Fibroblast of pulmonary artery (primary cell): ENCODE data around the gene DUOXA2.

ENCODE experiments used
- DNase-seq: peaks from one replicate; pipeline ENCODE4 v3.0.0-alpha.2; 2010; ENCODE audit warnings: low read depth
- H3K4me3 ChIP-seq: replicated peaks from 2 replicates; pipeline ENCODE4 v1.5.1; 2011; ENCODE audit warnings: low read depth, mild to moderate bottlenecking, control low read depth, low read length, moderate library complexity
- CTCF ChIP-seq: IDR thresholded peaks from 2 replicates; pipeline ENCODE4 v1.5.1; 2011; ENCODE audit warnings: mild to moderate bottlenecking, control low read depth, low read length, inconsistent platforms; ENCODE audit errors: missing control alignments

The DUOXA2 gene

DNA sequence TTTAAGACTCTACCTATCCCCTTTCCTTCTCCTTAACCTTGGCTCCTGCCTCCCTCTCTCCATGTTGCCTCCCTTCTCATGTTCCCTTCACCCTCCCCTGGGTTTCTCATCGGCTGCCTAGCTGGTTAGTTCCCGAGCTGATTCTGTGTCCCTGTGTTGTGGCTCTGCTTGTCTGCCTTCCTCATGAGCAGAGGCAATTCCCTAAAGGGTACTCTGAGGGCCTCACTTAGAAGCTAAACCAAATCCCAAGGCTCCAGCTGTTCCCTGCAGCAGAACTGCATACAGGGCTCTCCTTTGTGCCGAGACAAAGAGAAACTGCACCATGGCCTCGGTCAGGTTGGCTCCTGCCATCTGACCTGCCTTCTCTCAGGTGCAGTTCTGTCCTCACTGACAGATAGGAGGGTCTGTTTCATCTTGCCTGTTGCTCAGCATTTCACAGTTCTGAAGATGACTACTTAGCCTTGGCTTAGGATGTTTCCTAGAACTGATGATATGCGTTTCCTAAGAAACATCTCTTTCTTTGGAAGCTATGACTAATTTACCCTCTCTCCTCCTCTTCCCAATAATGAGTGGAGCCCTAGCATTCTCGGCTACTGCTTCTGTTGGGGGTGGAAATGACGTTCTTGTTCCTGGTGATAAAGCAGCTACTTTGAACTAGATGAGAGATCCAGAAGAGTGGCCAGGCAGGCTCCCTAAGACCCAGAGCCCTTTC is 42.8 kb downstream of the DUOXA2 start:
- DNase-seq = peak; percentile 83
- H3K4me3 ChIP-seq = no peak overlapping the region
- no peak for TF ChIP-seq CTCF

DNA sequence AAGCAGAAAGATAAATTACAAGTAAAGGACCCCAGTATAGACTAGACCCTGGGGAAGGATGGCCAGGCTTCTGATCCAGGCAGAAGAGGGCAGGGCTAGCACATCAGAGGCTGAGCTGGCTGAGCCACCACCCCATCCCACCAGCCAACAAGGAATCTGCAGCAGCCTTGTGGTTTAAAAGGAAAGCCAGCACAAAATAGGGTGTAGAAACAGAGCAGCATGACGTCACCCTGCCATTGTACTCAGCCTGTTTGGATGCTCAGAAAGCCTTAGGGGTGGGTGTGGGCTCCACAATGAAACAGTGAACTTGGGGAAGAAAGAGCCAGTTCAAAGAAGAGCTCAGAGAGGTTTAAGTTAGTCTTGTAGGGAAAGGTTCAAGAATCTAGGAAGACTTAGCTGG is 43.8 kb downstream of the DUOXA2 start:
- TF ChIP-seq CTCF = no peak
- no peak overlapping the region for H3K4me3 ChIP-seq
- DNase-seq = peak; percentile 85

- no peak for TF ChIP-seq CTCF
- no peak for DNase-seq
- H3K4me3 ChIP-seq = no peak overlapping the region
Observed at GRCh38 chr15:45161666-45162065, 47.5 kb downstream of the DUOXA2 start.

DNA sequence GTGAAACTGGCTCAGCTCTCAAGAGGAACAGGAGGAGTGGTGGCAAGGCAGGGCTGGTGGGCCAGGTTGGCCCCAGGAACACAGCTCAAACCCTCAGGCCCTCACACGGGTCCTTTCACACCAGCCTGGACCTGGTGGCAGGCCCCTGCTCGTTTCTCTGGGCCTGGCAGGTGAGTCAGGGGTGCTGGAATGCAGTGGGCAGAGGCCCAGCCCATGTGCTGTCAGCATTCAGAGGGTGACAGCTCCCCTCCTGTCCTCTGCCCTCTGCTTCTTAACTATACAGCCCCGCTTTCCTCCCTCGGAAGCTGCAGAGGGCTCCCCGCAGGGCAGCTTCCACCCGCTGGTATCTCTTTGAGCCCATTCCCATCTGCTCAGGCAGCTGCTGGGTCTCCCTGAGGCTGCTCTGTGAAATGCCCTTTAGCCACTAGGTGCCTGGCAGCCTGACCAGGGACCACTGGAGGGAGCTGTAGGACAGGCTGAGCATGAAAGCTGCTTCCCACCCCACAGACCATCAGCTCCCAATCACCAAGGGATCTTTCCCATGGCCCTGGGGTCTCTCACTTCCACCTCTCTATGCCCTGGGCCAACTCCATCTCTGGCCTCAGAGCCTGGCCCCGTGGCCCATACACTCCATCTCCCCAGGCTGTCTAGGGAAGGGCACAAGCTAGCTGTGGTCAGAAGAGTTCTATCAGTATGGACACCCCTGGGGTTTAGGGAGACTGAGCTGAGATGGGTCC is 48.8 kb downstream of the DUOXA2 start:
- H3K4me3 ChIP-seq = no peak overlapping the region
- TF ChIP-seq CTCF = peak; percentile 99
- DNase-seq = peak; percentile 85

DNA sequence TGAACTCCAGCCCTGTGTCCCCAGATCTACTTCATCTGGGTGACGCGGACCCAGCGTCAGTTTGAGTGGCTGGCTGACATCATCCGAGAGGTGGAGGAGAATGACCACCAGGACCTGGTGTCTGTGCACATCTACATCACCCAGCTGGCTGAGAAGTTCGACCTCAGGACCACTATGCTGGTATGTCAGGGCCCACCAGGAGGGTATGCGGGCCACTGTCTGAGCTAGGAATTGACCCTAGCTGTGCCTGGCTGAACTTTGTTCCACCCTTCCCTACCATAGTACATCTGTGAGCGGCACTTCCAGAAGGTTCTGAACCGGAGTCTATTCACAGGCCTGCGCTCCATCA is 49.4 kb downstream of the DUOXA2 start:
- no peak for TF ChIP-seq CTCF
- no peak overlapping the region for H3K4me3 ChIP-seq
- DNase-seq = no peak

- no peak for DNase-seq
- TF ChIP-seq CTCF = no peak
- no peak overlapping the region for H3K4me3 ChIP-seq
Observed at GRCh38 chr15:45164914-45165313, 50.8 kb downstream of the DUOXA2 start.

- H3K4me3 ChIP-seq = no peak overlapping the region
- DNase-seq = no peak
- no peak for TF ChIP-seq CTCF
Observed at GRCh38 chr15:45165536-45165935, 51.4 kb downstream of the DUOXA2 start.
